Fibroblast of mammary gland (primary cell): ENCODE data around the gene NFIX.

ENCODE experiments used
- DNase-seq: peaks from one replicate; pipeline ENCODE4 v3.0.0-alpha.2; 2010; ENCODE audit warnings: low read depth
- H3K4me3 ChIP-seq: 2 replicates; pipeline ENCODE4 v1.5.1; 2011; ENCODE audit warnings: low read depth, mild to moderate bottlenecking, low read length, moderate library complexity; ENCODE audit not compliant: control insufficient read depth
- TF ChIP-seq, protein P1 (sequence below): conservative IDR thresholded peaks from 2 replicates; pipeline ENCODE4 v1.5.1; 2011; ENCODE audit warnings: low read depth, low read length, inconsistent platforms; ENCODE audit not compliant: control insufficient read depth, insufficient read depth

The NFIX gene

GRCh38 chr19:13058951-13059660, 63.8 kb downstream of the NFIX start:
- TF ChIP-seq, protein P1, sequence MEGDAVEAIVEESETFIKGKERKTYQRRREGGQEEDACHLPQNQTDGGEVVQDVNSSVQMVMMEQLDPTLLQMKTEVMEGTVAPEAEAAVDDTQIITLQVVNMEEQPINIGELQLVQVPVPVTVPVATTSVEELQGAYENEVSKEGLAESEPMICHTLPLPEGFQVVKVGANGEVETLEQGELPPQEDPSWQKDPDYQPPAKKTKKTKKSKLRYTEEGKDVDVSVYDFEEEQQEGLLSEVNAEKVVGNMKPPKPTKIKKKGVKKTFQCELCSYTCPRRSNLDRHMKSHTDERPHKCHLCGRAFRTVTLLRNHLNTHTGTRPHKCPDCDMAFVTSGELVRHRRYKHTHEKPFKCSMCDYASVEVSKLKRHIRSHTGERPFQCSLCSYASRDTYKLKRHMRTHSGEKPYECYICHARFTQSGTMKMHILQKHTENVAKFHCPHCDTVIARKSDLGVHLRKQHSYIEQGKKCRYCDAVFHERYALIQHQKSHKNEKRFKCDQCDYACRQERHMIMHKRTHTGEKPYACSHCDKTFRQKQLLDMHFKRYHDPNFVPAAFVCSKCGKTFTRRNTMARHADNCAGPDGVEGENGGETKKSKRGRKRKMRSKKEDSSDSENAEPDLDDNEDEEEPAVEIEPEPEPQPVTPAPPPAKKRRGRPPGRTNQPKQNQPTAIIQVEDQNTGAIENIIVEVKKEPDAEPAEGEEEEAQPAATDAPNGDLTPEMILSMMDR: peak; percentile 4
- no peak overlapping the region for H3K4me3 ChIP-seq
- peak; percentile 30 for DNase-seq

- H3K4me3 ChIP-seq: no peak overlapping the region
- TF ChIP-seq, protein P1: no peak
- peak; percentile 35 for DNase-seq
Observed at GRCh38 chr19:13060233-13060963, 65.1 kb downstream of the NFIX start.

- peak overlapping the region; percentile 29 for H3K4me3 ChIP-seq
- TF ChIP-seq, protein P1: peak; percentile 86
- peak; percentile 75 for DNase-seq
Observed at GRCh38 chr19:13060964-13061927, 66.0 kb downstream of the NFIX start.

- DNase-seq: no peak
- no peak overlapping the region for H3K4me3 ChIP-seq
- TF ChIP-seq, protein P1: no peak
Observed at GRCh38 chr19:13062317-13062716, 67.0 kb downstream of the NFIX start.

DNA sequence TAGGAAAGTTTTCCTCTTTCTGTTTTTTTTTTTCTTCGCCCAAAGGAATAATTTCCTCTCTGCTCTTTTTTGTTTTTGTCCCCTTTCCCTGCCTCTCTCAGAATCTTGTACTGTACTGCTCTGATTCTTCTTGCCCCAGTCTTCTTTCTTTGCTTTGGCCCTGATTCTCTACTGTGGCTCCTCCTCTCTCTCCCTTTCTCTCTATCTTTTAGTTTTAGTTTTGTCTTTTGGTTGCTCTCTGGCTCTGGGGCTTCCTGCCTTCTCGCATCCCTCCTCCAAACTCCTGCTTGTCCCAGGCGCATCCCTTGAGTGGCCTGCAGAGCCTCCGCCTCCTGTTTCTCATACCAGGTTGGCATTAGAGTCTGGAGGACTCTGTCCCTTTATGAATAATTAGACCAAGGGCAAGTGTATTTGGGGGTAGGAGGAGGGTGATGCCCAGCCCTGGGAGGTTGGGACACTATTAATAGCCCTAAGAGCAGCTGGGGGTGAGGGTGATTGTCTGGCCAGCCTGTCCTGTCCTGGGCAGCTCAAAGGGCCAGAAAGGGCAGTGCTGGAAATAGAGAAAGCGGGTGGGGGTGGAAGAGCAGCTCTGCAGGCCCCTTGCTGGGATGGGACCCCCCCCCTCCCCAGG, 68.3 kb downstream of the NFIX start:
- no peak for DNase-seq
- no peak overlapping the region for H3K4me3 ChIP-seq
- TF ChIP-seq, protein P1: no peak

- no peak overlapping the region for H3K4me3 ChIP-seq
- no peak for DNase-seq
- TF ChIP-seq, protein P1: no peak
Observed at GRCh38 chr19:13064092-13064489, 68.8 kb downstream of the NFIX start.
